Peyer's patch (tissue), 4 donors: ENCODE results near the gene PIK3R3.

Source experiments
- POLR2A ChIP-seq, 2 donors: fragments of 450-650 bp; IDR thresholded peaks; one replicate each; pipeline ENCODE4 v1.5.1; 2017; ENCODE audit warnings: antibody characterized with exemption in 2 of 2, mild to moderate bottlenecking in 2 of 2, moderate library complexity in 2 of 2
- TF ChIP-seq, protein P1 (sequence below), 6 experiments: fragments of 450-650 bp in 4 of 6; fragments of 200-600 bp in 2 of 6; sonication (generic) in 1 of 6; IDR thresholded peaks; one replicate each; pipeline ENCODE4 v1.5.1; 2017 to 2019; ENCODE audit warnings: antibody characterized with exemption in 6 of 6, mild to moderate bottlenecking in 3 of 6, moderate library complexity in 1 of 6

DNA sequence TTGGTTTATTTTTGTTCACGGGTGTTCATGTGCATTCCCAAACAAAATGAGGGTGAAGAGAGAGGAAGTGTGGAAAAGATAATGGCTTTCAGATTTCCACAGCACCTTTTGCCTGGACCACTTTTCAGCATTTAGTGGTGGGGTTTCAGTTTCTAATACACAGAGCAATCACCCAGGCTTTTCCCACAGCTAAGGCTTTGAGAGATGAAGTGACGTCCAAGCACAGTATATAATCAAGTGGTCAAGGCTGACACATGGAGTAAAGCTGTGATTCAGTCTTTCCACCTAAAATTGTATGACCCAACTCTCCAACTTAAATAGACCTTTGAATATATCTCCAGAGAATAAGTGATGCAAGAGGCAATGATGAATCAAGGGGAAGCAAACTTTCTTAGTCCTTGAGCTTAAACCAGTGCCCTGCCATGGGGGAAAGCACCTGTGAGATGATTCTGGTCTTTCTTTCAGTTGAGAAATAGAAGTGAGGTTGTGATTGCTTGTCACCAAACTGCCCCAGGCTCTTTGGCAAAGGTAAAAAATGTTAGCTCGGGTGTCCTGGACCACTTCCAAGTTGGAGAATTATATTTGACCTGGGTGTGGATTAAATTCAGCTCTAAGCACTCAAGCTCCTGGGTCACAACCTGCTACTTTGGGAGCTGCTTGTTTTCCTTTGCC lies 2.4 kb upstream of the PIK3R3 start:
- TF ChIP-seq, protein P1, sequence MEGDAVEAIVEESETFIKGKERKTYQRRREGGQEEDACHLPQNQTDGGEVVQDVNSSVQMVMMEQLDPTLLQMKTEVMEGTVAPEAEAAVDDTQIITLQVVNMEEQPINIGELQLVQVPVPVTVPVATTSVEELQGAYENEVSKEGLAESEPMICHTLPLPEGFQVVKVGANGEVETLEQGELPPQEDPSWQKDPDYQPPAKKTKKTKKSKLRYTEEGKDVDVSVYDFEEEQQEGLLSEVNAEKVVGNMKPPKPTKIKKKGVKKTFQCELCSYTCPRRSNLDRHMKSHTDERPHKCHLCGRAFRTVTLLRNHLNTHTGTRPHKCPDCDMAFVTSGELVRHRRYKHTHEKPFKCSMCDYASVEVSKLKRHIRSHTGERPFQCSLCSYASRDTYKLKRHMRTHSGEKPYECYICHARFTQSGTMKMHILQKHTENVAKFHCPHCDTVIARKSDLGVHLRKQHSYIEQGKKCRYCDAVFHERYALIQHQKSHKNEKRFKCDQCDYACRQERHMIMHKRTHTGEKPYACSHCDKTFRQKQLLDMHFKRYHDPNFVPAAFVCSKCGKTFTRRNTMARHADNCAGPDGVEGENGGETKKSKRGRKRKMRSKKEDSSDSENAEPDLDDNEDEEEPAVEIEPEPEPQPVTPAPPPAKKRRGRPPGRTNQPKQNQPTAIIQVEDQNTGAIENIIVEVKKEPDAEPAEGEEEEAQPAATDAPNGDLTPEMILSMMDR (IDR thresholded peaks at IDR 0.05), result no peak
- TF ChIP-seq POLR2A (IDR thresholded peaks at IDR 0.05), result no peak
